Measurements from ENCODE around the gene SIN3A. TPM values are rescaled to one million over a fixed set of nuclear protein-coding genes. Genes with fewer than 3 reads are reported as not detected.

The SIN3A gene
- total and polyA plus RNA-seq, 2 donors (not counting 1 experiment from before 2014, with no cell fraction given) = 23.0 to 27.2 TPM

DNA sequence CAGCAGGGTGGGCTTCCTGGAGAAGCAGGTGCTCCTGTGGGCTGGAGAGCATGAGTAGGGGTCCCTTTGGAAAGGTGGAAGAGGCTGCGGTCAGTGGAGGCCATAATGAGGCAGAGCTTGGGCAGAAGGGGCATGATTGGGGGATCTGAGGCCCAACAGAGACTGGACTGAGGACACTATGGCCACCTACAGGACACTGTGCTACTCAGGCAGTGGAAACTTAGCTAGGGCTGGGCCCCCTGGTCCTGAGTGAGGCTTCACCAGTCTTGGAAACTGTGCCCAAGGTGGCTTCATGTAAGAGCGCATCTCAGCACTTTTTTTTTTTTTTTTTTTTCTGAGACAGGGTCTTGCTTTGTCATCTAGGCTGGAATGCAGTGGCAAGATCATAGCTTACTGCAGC is 121.9 kb downstream of the SIN3A start:
- peaks cover under 1% of the 10 kb centered on the region for H3K27me3 ChIP-seq (ENCODE audit: control insufficient read depth, insufficient read depth, low read length)
- H3K36me3 ChIP-seq (ENCODE audit: control insufficient read depth, insufficient read depth, low read length) = no peaks in the 10 kb centered on the region

DNA sequence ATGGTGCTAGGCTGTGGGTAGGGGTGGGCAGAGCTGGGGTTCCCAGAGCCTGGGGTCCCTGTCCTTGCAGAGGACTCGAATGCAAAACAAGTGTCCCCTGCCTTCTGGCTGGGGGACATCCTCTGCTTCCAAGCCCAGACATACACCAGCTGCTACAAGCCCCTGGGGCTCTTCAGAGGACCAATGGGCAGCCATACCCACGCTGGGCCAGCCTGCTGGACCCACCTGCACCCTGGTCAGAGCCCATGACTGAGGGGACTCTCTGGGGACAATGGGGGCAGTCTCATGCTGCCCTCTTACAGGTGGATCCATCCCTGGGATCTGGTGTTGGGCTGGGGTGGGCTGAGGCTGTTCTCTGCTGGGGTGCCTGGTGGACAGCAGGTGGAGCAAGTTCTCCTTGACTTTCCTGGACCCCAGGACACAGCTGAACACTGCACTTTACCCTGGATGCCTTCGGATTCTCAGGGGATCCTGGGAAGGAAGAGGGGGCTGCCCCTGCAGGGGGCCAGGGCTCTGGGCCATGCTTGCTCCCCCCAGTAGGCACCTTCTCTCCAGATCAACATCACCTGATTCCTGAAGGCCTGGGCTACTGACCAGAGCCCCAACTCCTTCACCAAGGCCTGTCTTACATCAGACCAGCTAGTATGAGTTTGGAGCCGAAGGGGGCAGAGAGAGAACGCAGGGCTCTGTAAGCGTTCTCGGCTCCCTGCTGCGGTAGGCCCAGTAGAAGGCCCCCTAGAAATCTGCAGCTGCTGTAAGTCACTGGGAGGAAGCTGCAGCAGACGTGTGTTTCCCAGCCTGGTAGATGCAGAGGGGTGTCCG is 122.8 kb downstream of the SIN3A start:
- TF ChIP-seq, protein P1, sequence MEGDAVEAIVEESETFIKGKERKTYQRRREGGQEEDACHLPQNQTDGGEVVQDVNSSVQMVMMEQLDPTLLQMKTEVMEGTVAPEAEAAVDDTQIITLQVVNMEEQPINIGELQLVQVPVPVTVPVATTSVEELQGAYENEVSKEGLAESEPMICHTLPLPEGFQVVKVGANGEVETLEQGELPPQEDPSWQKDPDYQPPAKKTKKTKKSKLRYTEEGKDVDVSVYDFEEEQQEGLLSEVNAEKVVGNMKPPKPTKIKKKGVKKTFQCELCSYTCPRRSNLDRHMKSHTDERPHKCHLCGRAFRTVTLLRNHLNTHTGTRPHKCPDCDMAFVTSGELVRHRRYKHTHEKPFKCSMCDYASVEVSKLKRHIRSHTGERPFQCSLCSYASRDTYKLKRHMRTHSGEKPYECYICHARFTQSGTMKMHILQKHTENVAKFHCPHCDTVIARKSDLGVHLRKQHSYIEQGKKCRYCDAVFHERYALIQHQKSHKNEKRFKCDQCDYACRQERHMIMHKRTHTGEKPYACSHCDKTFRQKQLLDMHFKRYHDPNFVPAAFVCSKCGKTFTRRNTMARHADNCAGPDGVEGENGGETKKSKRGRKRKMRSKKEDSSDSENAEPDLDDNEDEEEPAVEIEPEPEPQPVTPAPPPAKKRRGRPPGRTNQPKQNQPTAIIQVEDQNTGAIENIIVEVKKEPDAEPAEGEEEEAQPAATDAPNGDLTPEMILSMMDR (conservative IDR thresholded peaks at IDR 0.05 in 1 of 2, IDR thresholded peaks at IDR 0.05 in 1 of 2; ENCODE audit: low read depth in 1 of 2, low read length in 2 of 2) = no peak
- no peak for TF ChIP-seq EZH2 (IDR thresholded peaks at IDR 0.05; ENCODE audit: low read length, missing control alignments)
- Histone ChIP-seq H3K27me3 (ENCODE audit: control insufficient read depth, insufficient read depth, low read length) (peaks cover 4% of the 10 kb centered on the region), H3K4me1 (ENCODE audit: control insufficient read depth, extremely low read depth, insufficient read depth, low read length) (no peaks in the 10 kb centered on the region), H3K27ac (ENCODE audit: insufficient read depth, low read length) (no peak overlapping the region), H3K79me2 (ENCODE audit: control insufficient read depth, insufficient read depth, low read length) (no peaks in the 10 kb centered on the region), H3K36me3 (ENCODE audit: control insufficient read depth, insufficient read depth, low read length) (no peaks in the 10 kb centered on the region), H4K20me1 (ENCODE audit: control insufficient read depth, extremely low read depth, insufficient read depth, low read length) (no peaks in the 10 kb centered on the region), H3K9me3 (ENCODE audit: control insufficient read depth, insufficient read depth, low read depth, low read length) (no peaks in the 10 kb centered on the region), H3K4me3 (replicated peaks in 1 of 4; ENCODE audit: control extremely low read depth in 1 of 4, insufficient read depth in 1 of 4, low read depth in 3 of 4, low read length in 4 of 4) (no peak overlapping the region), H2AFZ (ENCODE audit: low read length) (no peak overlapping the region), H3K4me2 (ENCODE audit: extremely low read depth, insufficient read depth, low read length) (no peak overlapping the region), H3K9ac (ENCODE audit: insufficient read depth, low read length) (no peak overlapping the region)
- DNase-seq (ENCODE audit: low read depth in 2 of 2) = no peak

More for the DNA sequence above, 121.9 kb downstream of the SIN3A start:
- no peaks in the 10 kb centered on the region for H3K79me2 ChIP-seq (ENCODE audit: control insufficient read depth, insufficient read depth, low read length)
- DNase-seq (ENCODE audit: low read depth in 2 of 2) = no peak
- H2AFZ ChIP-seq (ENCODE audit: low read length) = no peak overlapping the region
- no peaks in the 10 kb centered on the region for H4K20me1 ChIP-seq (ENCODE audit: control insufficient read depth, extremely low read depth, insufficient read depth, low read length)
- H3K4me3 ChIP-seq (replicated peaks in 1 of 4; ENCODE audit: control extremely low read depth in 1 of 4, insufficient read depth in 1 of 4, low read depth in 3 of 4, low read length in 4 of 4) = no peak overlapping the region
- no peak for TF ChIP-seq EZH2 (IDR thresholded peaks at IDR 0.05; ENCODE audit: low read length, missing control alignments)
- TF ChIP-seq, protein P1 (conservative IDR thresholded peaks at IDR 0.05 in 1 of 2, IDR thresholded peaks at IDR 0.05 in 1 of 2; ENCODE audit: low read depth in 1 of 2, low read length in 2 of 2) = no peak
- H3K9me3 ChIP-seq (ENCODE audit: control insufficient read depth, insufficient read depth, low read depth, low read length) = no peaks in the 10 kb centered on the region
- H3K4me2 ChIP-seq (ENCODE audit: extremely low read depth, insufficient read depth, low read length) = no peak overlapping the region
- H3K9ac ChIP-seq (ENCODE audit: insufficient read depth, low read length) = no peak overlapping the region
- H3K4me1 ChIP-seq (ENCODE audit: control insufficient read depth, extremely low read depth, insufficient read depth, low read length) = no peaks in the 10 kb centered on the region
- no peak overlapping the region for H3K27ac ChIP-seq (ENCODE audit: insufficient read depth, low read length)

DNA sequence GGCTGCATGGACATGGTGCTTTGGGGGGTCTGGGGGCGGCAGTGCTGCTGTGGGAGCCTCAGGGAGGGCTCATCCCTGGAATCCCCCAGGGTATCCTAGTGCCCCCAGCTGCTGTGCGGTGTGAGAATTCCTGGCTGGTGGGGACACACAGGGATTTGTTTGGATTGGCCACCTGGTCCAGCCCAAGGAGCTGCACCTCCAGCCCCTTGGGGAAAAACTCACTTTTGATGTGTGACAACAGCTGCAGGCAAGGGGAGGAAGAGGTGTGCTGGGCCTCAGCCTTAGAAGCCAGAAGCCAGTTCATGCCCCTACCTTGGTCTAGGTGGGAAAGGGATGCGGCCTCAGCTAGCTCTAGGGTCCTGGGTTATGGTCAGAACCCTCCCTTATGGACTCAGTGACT is 124.0 kb downstream of the SIN3A start:
- H3K27ac ChIP-seq (ENCODE audit: insufficient read depth, low read length) = no peak overlapping the region
- H3K4me1 ChIP-seq (ENCODE audit: control insufficient read depth, extremely low read depth, insufficient read depth, low read length) = no peaks in the 10 kb centered on the region
- no peak overlapping the region for H3K4me2 ChIP-seq (ENCODE audit: extremely low read depth, insufficient read depth, low read length)
- no peaks in the 10 kb centered on the region for H4K20me1 ChIP-seq (ENCODE audit: control insufficient read depth, extremely low read depth, insufficient read depth, low read length)
- peaks cover 4% of the 10 kb centered on the region for H3K27me3 ChIP-seq (ENCODE audit: control insufficient read depth, insufficient read depth, low read length)
- no peaks in the 10 kb centered on the region for H3K9me3 ChIP-seq (ENCODE audit: control insufficient read depth, insufficient read depth, low read depth, low read length)
- no peak overlapping the region for H3K9ac ChIP-seq (ENCODE audit: insufficient read depth, low read length)
- no peak overlapping the region for H3K4me3 ChIP-seq (replicated peaks in 1 of 4; ENCODE audit: control extremely low read depth in 1 of 4, insufficient read depth in 1 of 4, low read depth in 3 of 4, low read length in 4 of 4)
- H3K36me3 ChIP-seq (ENCODE audit: control insufficient read depth, insufficient read depth, low read length) = no peaks in the 10 kb centered on the region
- DNase-seq (ENCODE audit: low read depth in 2 of 2) = no peak
- H3K79me2 ChIP-seq (ENCODE audit: control insufficient read depth, insufficient read depth, low read length) = no peaks in the 10 kb centered on the region
- no peak overlapping the region for H2AFZ ChIP-seq (ENCODE audit: low read length)
- TF ChIP-seq EZH2 (IDR thresholded peaks at IDR 0.05; ENCODE audit: low read length, missing control alignments) = no peak
- TF ChIP-seq, protein P1 (conservative IDR thresholded peaks at IDR 0.05 in 1 of 2, IDR thresholded peaks at IDR 0.05 in 1 of 2; ENCODE audit: low read depth in 1 of 2, low read length in 2 of 2) = no peak
